Activated CD8-positive, alpha-beta T cell treated with anti-CD3 and anti-CD28 coated beads for 36 hours (primary cell): Measurements from ENCODE around the gene DFFB. TPM values are rescaled to one million over a fixed set of nuclear protein-coding genes. Genes with fewer than 3 reads are reported as not detected.
A peak's percentile ranks its signal among the peaks of the same experiment; 100 is the strongest.

Experiments used
- ATAC-seq: fragments of 200-7000 bp; cut with Tn5 transposase; one replicate; pipeline ENCODE4 v1.10.0; 2021; ENCODE audit warnings: mild to moderate bottlenecking, moderate library complexity
- CTCF ChIA-PET: fragments of 350-600 bp; sonication (Branson Sonifier 250); formaldehyde crosslinking; loops from one replicate; lab custom pipeline; 2021; ENCODE audit warnings: antibody characterized with exemption; lab: Charles Lee
- POLR2A ChIA-PET: fragments of 350-600 bp; sonication (Branson Sonifier 250); formaldehyde crosslinking; loops from one replicate; lab custom pipeline; 2021; ENCODE audit warnings: antibody characterized with exemption; lab: Charles Lee
- DNase-seq: peaks from one replicate; pipeline ENCODE4 v3.0.0-alpha.2; 2020
- H3K27ac Mint-ChIP-seq: one replicate; pipeline ENCODE4 v1.8.0; 2021; ENCODE audit warnings: mild to moderate bottlenecking, mixed read lengths
- H3K27me3 Mint-ChIP-seq: one replicate; pipeline ENCODE4 v1.8.0; 2021; ENCODE audit warnings: mixed read lengths
- H3K36me3 Mint-ChIP-seq: one replicate; pipeline ENCODE4 v1.8.0; 2021; ENCODE audit warnings: low read depth, mixed read lengths
- H3K4me1 Mint-ChIP-seq: one replicate; pipeline ENCODE4 v1.8.0; 2021; ENCODE audit warnings: low read depth, mixed read lengths
- H3K4me3 Mint-ChIP-seq: one replicate; pipeline ENCODE4 v1.8.0; 2021; ENCODE audit warnings: mild to moderate bottlenecking, moderate library complexity, mixed read lengths
- H3K9me3 Mint-ChIP-seq: one replicate; pipeline ENCODE4 v1.8.0; 2021; ENCODE audit warnings: mixed read lengths
- intact Hi-C: fragments of 100-400 bp; cut with micrococcal nuclease; formaldehyde crosslinking; loops from one replicate; pipeline ENCODE4 v1.10.0; 2022
- total RNA-seq, 2 experiments: library from RNA; stranded (reverse); gene quantifications; one replicate each; pipeline ENCODE4 v1.2.3, GENCODE V29; 2021
- TF ChIP-seq, protein P1 (sequence below): fragments of 200-600 bp; IDR thresholded peaks from one replicate; pipeline ENCODE4 v1.8.0; 2022; ENCODE audit warnings: antibody characterized with exemption, mild to moderate bottlenecking

Gene DFFB
- total RNA-seq, 2 experiments from 2014 or later = 9.3 to 9.7 TPM

GRCh38 chr1:3903141-3904005, 46.1 kb downstream of the DFFB start:
- Mint-ChIP-seq H3K27me3 (no peaks in the 10 kb centered on the region), H3K4me1 (peaks cover 35% of the 10 kb centered on the region), H3K9me3 (no peaks in the 10 kb centered on the region), H3K36me3 (peaks cover 9% of the 10 kb centered on the region), H3K27ac (peak overlapping the region; percentile 64), H3K4me3 (no peak overlapping the region)
- intact Hi-C loops = no loop called here
- DNase-seq (peak; percentile 31), ATAC-seq (no peak)
- TF ChIP-seq, protein P1, sequence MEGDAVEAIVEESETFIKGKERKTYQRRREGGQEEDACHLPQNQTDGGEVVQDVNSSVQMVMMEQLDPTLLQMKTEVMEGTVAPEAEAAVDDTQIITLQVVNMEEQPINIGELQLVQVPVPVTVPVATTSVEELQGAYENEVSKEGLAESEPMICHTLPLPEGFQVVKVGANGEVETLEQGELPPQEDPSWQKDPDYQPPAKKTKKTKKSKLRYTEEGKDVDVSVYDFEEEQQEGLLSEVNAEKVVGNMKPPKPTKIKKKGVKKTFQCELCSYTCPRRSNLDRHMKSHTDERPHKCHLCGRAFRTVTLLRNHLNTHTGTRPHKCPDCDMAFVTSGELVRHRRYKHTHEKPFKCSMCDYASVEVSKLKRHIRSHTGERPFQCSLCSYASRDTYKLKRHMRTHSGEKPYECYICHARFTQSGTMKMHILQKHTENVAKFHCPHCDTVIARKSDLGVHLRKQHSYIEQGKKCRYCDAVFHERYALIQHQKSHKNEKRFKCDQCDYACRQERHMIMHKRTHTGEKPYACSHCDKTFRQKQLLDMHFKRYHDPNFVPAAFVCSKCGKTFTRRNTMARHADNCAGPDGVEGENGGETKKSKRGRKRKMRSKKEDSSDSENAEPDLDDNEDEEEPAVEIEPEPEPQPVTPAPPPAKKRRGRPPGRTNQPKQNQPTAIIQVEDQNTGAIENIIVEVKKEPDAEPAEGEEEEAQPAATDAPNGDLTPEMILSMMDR = no peak
- POLR2A ChIA-PET = interaction anchor here (0.9 kb wide), 1 partner anchor 12 kb away, joined by 3 read pairs; no protein-coding TSS in a partner anchor
- CTCF ChIA-PET = interaction anchor here (1.3 to 2.1 kb wide), 2 partner anchors 8 to 46 kb away, joined by 5 to 8 read pairs; partner anchors contain the start of genes CEP104 and DFFB

DNA sequence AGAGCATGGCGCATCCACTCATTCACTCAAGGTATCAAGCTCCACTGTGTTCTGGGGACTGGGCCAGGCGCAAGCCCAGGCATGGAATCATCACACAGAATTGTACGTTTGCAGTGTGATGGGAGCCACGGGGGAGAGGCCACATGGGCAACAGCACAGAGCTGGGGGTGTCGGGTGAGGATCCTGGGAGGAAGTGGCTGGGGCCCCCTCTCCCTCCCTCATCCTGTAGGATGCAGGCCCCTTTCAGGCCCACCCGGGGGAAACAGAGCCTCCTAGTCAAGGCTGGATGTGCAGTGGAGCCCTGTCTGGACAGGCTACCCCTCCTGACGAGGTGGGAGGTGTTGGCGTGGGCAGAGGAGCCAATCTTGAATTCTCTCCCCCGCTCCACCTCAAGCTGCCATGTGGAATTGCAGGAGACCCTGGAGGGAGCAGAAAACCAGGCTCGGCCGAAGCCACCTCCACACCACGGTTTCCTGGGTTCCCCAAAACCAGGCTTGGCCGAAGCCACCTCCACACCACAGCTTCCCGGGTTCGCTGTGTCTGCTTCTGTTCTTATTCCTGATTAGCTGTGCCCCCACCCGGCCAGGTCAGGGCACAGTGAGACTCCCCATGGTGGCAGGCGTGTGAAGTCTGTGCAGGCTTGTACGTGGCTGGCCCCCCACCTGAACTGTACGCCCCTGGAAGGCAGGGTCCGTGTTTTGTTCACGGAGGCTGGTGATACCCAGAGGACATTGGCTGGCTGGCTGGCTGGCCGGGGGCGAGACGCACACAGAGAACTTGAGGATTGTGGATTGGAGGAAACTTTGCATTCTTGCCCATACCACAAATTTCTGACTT, 46.9 kb downstream of the DFFB start:
- DNase-seq (no peak), ATAC-seq (no peak)
- H3K4me1 Mint-ChIP-seq = peaks cover 26% of the 10 kb centered on the region
- no peaks in the 10 kb centered on the region for H3K27me3 Mint-ChIP-seq
- no peak overlapping the region for H3K27ac Mint-ChIP-seq
- TF ChIP-seq, protein P1 = no peak
- CTCF ChIA-PET = interaction anchor here (0.5 to 2.1 kb wide), 2 partner anchors 47 to 340 kb away, joined by 3 to 8 read pairs; partner anchors contain the start of genes CEP104 and DFFB
- intact Hi-C loops = no loop called here
- POLR2A ChIA-PET = interaction anchor here (0.9 kb wide), 1 partner anchor 13 kb away, joined by 3 read pairs; no protein-coding TSS in a partner anchor
- H3K9me3 Mint-ChIP-seq = no peaks in the 10 kb centered on the region
- no peak overlapping the region for H3K4me3 Mint-ChIP-seq
- H3K36me3 Mint-ChIP-seq = peaks cover 3% of the 10 kb centered on the region

- Mint-ChIP-seq H3K4me3 (no peak overlapping the region), H3K9me3 (no peaks in the 10 kb centered on the region), H3K27me3 (no peaks in the 10 kb centered on the region), H3K27ac (no peak overlapping the region), H3K4me1 (peaks cover 24% of the 10 kb centered on the region), H3K36me3 (no peaks in the 10 kb centered on the region)
- ATAC-seq (no peak), DNase-seq (no peak)
- TF ChIP-seq, protein P1 = no peak
- ChIA-PET CTCF (interaction anchor here (0.5 kb wide), 1 partner anchor 341 kb away, joined by 3 read pairs; no protein-coding TSS in a partner anchor), POLR2A (interaction anchor here (0.6 kb wide), 1 partner anchor 20 kb away, joined by 5 read pairs; no protein-coding TSS in a partner anchor)
- intact Hi-C loops = no loop called here
These were observed 47.5 kb downstream of the DFFB start for GRCh38 chr1:3904843-3905185.

- POLR2A ChIA-PET = interaction anchor here (0.6 kb wide), 1 partner anchor 19 kb away, joined by 5 read pairs; no protein-coding TSS in a partner anchor
- intact Hi-C loops = no loop called here
These were observed 48.1 kb downstream of the DFFB start for GRCh38 chr1:3905266-3905952.

More at GRCh38 chr1:3905266-3905952, 48.1 kb downstream of the DFFB start:
- Mint-ChIP-seq H3K27ac (no peak overlapping the region), H3K4me1 (peaks cover 24% of the 10 kb centered on the region), H3K4me3 (no peak overlapping the region), H3K36me3 (no peaks in the 10 kb centered on the region), H3K9me3 (no peaks in the 10 kb centered on the region), H3K27me3 (no peaks in the 10 kb centered on the region)
- ATAC-seq = no peak
- DNase-seq = no peak
- CTCF ChIA-PET = interaction anchor here (0.5 kb wide), 1 partner anchor 341 kb away, joined by 3 read pairs; no protein-coding TSS in a partner anchor
- TF ChIP-seq, protein P1 = no peak
